Measurements from ENCODE around the gene KCNK17. TPM values are rescaled to one million over a fixed set of nuclear protein-coding genes. Genes with fewer than 3 reads are reported as not detected.

Gene KCNK17
- total RNA-seq, 1 donor from 2014 or later = not detected

DNA sequence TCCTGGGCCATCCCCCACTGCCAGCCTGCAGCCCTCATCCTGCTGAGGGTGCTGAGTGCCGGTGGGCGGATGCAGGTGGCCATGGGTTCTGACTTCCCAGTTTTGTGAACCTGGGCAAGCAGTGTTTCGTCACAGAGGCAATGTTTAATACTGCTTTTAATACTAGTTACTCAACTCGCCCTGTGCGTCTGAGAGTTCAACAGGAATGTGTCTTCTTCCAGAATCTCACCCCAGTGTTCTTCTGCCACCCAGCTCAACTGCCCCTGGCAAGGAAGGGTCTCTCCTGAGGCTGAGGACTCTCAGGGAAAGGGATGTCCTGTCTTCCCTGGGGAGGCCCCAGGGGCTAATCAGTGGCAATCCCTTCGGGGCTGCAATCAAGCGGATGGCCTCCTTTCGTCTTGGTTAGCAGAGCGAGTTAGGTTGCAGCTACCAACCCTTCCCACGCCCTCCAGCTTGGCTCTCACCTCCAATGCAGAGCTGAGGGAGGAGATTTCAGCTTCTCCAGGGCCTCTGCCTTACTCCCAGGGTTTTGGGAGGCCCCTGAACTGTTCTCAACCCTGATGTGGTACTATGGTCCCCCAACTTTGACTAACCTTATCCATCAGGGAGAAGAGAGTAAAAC is 6.3 kb upstream of the KCNK17 start:
- TF ChIP-seq, protein P1, sequence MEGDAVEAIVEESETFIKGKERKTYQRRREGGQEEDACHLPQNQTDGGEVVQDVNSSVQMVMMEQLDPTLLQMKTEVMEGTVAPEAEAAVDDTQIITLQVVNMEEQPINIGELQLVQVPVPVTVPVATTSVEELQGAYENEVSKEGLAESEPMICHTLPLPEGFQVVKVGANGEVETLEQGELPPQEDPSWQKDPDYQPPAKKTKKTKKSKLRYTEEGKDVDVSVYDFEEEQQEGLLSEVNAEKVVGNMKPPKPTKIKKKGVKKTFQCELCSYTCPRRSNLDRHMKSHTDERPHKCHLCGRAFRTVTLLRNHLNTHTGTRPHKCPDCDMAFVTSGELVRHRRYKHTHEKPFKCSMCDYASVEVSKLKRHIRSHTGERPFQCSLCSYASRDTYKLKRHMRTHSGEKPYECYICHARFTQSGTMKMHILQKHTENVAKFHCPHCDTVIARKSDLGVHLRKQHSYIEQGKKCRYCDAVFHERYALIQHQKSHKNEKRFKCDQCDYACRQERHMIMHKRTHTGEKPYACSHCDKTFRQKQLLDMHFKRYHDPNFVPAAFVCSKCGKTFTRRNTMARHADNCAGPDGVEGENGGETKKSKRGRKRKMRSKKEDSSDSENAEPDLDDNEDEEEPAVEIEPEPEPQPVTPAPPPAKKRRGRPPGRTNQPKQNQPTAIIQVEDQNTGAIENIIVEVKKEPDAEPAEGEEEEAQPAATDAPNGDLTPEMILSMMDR (IDR thresholded peaks at IDR 0.05; ENCODE audit: insufficient read depth, low read depth, low read length) = no peak
- TF ChIP-seq EZH2 (IDR thresholded peaks at IDR 0.05; ENCODE audit: insufficient read depth, low read length) = no peak
- Histone ChIP-seq H3K27ac (ENCODE audit: low read depth, low read length) (no peak overlapping the region), H3K79me2 (ENCODE audit: insufficient read depth, low read length) (no peaks in the 10 kb centered on the region), H3K9ac (ENCODE audit: low read length) (no peak overlapping the region), H3K9me3 (ENCODE audit: insufficient read depth, low read depth, low read length) (no peaks in the 10 kb centered on the region), H3K27me3 (ENCODE audit: insufficient read depth, low read length) (no peaks in the 10 kb centered on the region), H3K4me2 (ENCODE audit: low read length) (no peak overlapping the region), H3K4me1 (ENCODE audit: insufficient read depth, low read length) (no peaks in the 10 kb centered on the region), H2AFZ (ENCODE audit: low read depth, low read length) (no peak overlapping the region), H3K4me3 (ENCODE audit: insufficient read depth, low read depth, low read length) (no peak overlapping the region), H3K36me3 (ENCODE audit: insufficient read depth, low read length) (no peaks in the 10 kb centered on the region), H4K20me1 (ENCODE audit: insufficient read depth, low read length) (no peaks in the 10 kb centered on the region)
- H3K27ac Mint-ChIP-seq (ENCODE audit: unreplicated experiment) = no peak overlapping the region
- DNase-seq (ENCODE audit: low read depth) = no peak
- no peak overlapping the region for H3K4me3 Mint-ChIP-seq (ENCODE audit: unreplicated experiment)
- FAIRE-seq = no peak
- peaks cover 1% of the 10 kb centered on the region for H3K9me3 Mint-ChIP-seq (ENCODE audit: unreplicated experiment)
- no peaks in the 10 kb centered on the region for H3K36me3 Mint-ChIP-seq (ENCODE audit: low read depth, unreplicated experiment)
- no peaks in the 10 kb centered on the region for H3K4me1 Mint-ChIP-seq (ENCODE audit: low read depth, unreplicated experiment)
- H3K27me3 Mint-ChIP-seq (ENCODE audit: low read depth, unreplicated experiment) = peaks cover 88% of the 10 kb centered on the region

DNA sequence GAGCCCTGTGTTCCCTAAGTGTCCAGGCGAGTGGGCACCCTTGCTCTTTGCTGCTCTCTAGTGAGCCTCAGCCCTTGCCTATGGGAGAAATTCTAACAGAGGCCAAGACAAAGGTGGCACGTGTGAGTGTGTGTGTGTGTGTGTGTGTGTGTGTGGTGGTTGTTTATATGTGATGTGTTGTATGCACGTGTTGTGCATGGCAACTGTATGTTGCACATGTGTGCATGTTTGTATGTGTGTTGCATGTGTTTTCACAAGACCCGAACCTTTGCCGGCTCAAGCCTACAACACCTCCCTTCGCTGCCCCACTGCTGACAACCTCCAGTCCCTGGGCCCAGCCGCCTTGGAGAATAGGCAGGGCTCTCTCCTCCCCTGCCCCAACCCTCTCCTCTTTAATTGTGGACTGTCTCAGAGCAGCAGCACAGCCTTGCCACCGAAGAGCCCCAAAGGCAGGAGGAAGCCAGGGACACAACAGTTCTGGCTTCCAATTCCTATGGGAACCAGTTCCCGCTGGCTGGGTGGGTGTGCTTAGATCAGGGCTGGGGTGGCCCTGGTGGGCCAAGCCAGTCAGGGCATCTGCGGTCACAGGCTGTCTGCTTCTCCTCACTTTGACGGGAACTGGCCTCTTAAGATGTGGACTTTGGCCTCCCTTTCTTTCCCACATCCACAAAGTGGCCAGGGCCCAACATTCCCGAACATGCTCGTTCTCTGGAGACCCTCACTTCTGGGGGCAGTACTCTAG is 5.6 kb upstream of the KCNK17 start:
- FAIRE-seq (no peak), DNase-seq (ENCODE audit: low read depth) (no peak)
- Histone ChIP-seq H3K27me3 (ENCODE audit: insufficient read depth, low read length) (peaks cover under 1% of the 10 kb centered on the region), H3K36me3 (ENCODE audit: insufficient read depth, low read length) (no peaks in the 10 kb centered on the region), H3K4me1 (ENCODE audit: insufficient read depth, low read length) (no peaks in the 10 kb centered on the region), H3K4me3 (ENCODE audit: insufficient read depth, low read depth, low read length) (no peak overlapping the region), H2AFZ (ENCODE audit: low read depth, low read length) (no peak overlapping the region), H3K9me3 (ENCODE audit: insufficient read depth, low read depth, low read length) (no peaks in the 10 kb centered on the region), H3K79me2 (ENCODE audit: insufficient read depth, low read length) (no peaks in the 10 kb centered on the region), H3K4me2 (ENCODE audit: low read length) (no peak overlapping the region), H3K27ac (ENCODE audit: low read depth, low read length) (no peak overlapping the region), H4K20me1 (ENCODE audit: insufficient read depth, low read length) (no peaks in the 10 kb centered on the region), H3K9ac (ENCODE audit: low read length) (no peak overlapping the region)
- peaks cover 2% of the 10 kb centered on the region for H3K36me3 Mint-ChIP-seq (ENCODE audit: low read depth, unreplicated experiment)
- H3K9me3 Mint-ChIP-seq (ENCODE audit: unreplicated experiment) = peaks cover 1% of the 10 kb centered on the region
- TF ChIP-seq, protein P1 (IDR thresholded peaks at IDR 0.05; ENCODE audit: insufficient read depth, low read depth, low read length) = no peak
- TF ChIP-seq EZH2 (IDR thresholded peaks at IDR 0.05; ENCODE audit: insufficient read depth, low read length) = no peak
- no peak overlapping the region for H3K27ac Mint-ChIP-seq (ENCODE audit: unreplicated experiment)
- H3K4me1 Mint-ChIP-seq (ENCODE audit: low read depth, unreplicated experiment) = no peaks in the 10 kb centered on the region
- H3K4me3 Mint-ChIP-seq (ENCODE audit: unreplicated experiment) = no peak overlapping the region
- H3K27me3 Mint-ChIP-seq (ENCODE audit: low read depth, unreplicated experiment) = peaks cover 90% of the 10 kb centered on the region

- Histone ChIP-seq H3K9ac (ENCODE audit: low read length) (no peak overlapping the region), H3K27ac (ENCODE audit: low read depth, low read length) (no peak overlapping the region), H3K4me3 (ENCODE audit: insufficient read depth, low read depth, low read length) (no peak overlapping the region), H3K9me3 (ENCODE audit: insufficient read depth, low read depth, low read length) (no peaks in the 10 kb centered on the region), H3K27me3 (ENCODE audit: insufficient read depth, low read length) (peaks cover 19% of the 10 kb centered on the region), H4K20me1 (ENCODE audit: insufficient read depth, low read length) (no peaks in the 10 kb centered on the region), H2AFZ (ENCODE audit: low read depth, low read length) (no peak overlapping the region), H3K4me1 (ENCODE audit: insufficient read depth, low read length) (no peaks in the 10 kb centered on the region), H3K36me3 (ENCODE audit: insufficient read depth, low read length) (no peaks in the 10 kb centered on the region), H3K79me2 (ENCODE audit: insufficient read depth, low read length) (no peaks in the 10 kb centered on the region), H3K4me2 (ENCODE audit: low read length) (no peak overlapping the region)
- no peak for DNase-seq (ENCODE audit: low read depth)
- no peak for TF ChIP-seq EZH2 (IDR thresholded peaks at IDR 0.05; ENCODE audit: insufficient read depth, low read length)
- TF ChIP-seq, protein P1 (IDR thresholded peaks at IDR 0.05; ENCODE audit: insufficient read depth, low read depth, low read length) = no peak
- peaks cover 1% of the 10 kb centered on the region for H3K9me3 Mint-ChIP-seq (ENCODE audit: unreplicated experiment)
- H3K4me1 Mint-ChIP-seq (ENCODE audit: low read depth, unreplicated experiment) = no peaks in the 10 kb centered on the region
- H3K4me3 Mint-ChIP-seq (ENCODE audit: unreplicated experiment) = no peak overlapping the region
- FAIRE-seq = no peak
- H3K27ac Mint-ChIP-seq (ENCODE audit: unreplicated experiment) = no peak overlapping the region
- H3K27me3 Mint-ChIP-seq (ENCODE audit: low read depth, unreplicated experiment) = peaks cover 91% of the 10 kb centered on the region
- H3K36me3 Mint-ChIP-seq (ENCODE audit: low read depth, unreplicated experiment) = peaks cover 2% of the 10 kb centered on the region
Observed at GRCh38 chr6:39317256-39317655, 3.0 kb upstream of the KCNK17 start.

Data from astrocyte (in vitro differentiated cells and primary cell).